ENCODE results near the gene PACSIN1.
A peak's percentile ranks its signal among the peaks of the same experiment; 100 is the strongest.

The PACSIN1 gene

GRCh38 chr6:34465531-34466241 is at the start of gene PACSIN1:
PACSIN1 (plus strand) TSS chr6:34466076; CDS start chr6:34526306, 60,230 bp downstream.
- no peak for DNase-seq (ENCODE audit: extremely low read depth in 1 of 2, low read depth in 1 of 2)

- DNase-seq (ENCODE audit: extremely low read depth in 1 of 2, low read depth in 1 of 2) = no peak
These were observed 49.0 kb upstream of the PACSIN1 start for GRCh38 chr6:34416877-34417371.

- DNase-seq (ENCODE audit: extremely low read depth in 1 of 2, low read depth in 1 of 2) = no peak
These were observed 47.5 kb upstream of the PACSIN1 start for GRCh38 chr6:34418367-34418766.

- DNase-seq (ENCODE audit: extremely low read depth in 1 of 2, low read depth in 1 of 2) = no peak
These were observed 42.6 kb upstream of the PACSIN1 start for GRCh38 chr6:34423254-34423653.

GRCh38 chr6:34424200-34425131 is 41.4 kb upstream of the PACSIN1 start:
- no peak for DNase-seq (ENCODE audit: extremely low read depth in 1 of 2, low read depth in 1 of 2)

- DNase-seq (ENCODE audit: extremely low read depth in 1 of 2, low read depth in 1 of 2) = no peak
These were observed 40.8 kb upstream of the PACSIN1 start for GRCh38 chr6:34425132-34425497.

- peak; percentile 70 to 84 for DNase-seq (ENCODE audit: extremely low read depth in 1 of 2, low read depth in 1 of 2)
These were observed 40.1 kb upstream of the PACSIN1 start, which contains the start of gene RPS10 for GRCh38 chr6:34425498-34426410. RPS10 (minus strand) TSS chr6:34426069; CDS start chr6:34425221, 848 bp downstream.

- no peak for DNase-seq (ENCODE audit: extremely low read depth in 1 of 2, low read depth in 1 of 2)
These were observed 30.0 kb upstream of the PACSIN1 start for GRCh38 chr6:34435916-34436315.

- no peak for DNase-seq (ENCODE audit: extremely low read depth in 1 of 2, low read depth in 1 of 2)
These were observed 28.9 kb upstream of the PACSIN1 start for GRCh38 chr6:34436803-34437643.

- no peak for DNase-seq (ENCODE audit: extremely low read depth in 1 of 2, low read depth in 1 of 2)
These were observed 28.3 kb upstream of the PACSIN1 start for GRCh38 chr6:34437644-34437970.

GRCh38 chr6:34438705-34439104 is 27.2 kb upstream of the PACSIN1 start:
- DNase-seq (ENCODE audit: extremely low read depth in 1 of 2, low read depth in 1 of 2) = no peak

- DNase-seq (ENCODE audit: extremely low read depth in 1 of 2, low read depth in 1 of 2) = no peak
These were observed 26.4 kb upstream of the PACSIN1 start for GRCh38 chr6:34439442-34439841.

GRCh38 chr6:34441526-34441925 is 24.4 kb upstream of the PACSIN1 start:
- DNase-seq (ENCODE audit: extremely low read depth in 1 of 2, low read depth in 1 of 2) = no peak

GRCh38 chr6:34445313-34445860 is 20.5 kb upstream of the PACSIN1 start:
- DNase-seq (ENCODE audit: extremely low read depth in 1 of 2, low read depth in 1 of 2) = no peak

GRCh38 chr6:34447386-34447785 is 18.5 kb upstream of the PACSIN1 start:
- DNase-seq (ENCODE audit: extremely low read depth in 1 of 2, low read depth in 1 of 2) = no peak

GRCh38 chr6:34447910-34448309 is 18.0 kb upstream of the PACSIN1 start:
- DNase-seq (ENCODE audit: extremely low read depth in 1 of 2, low read depth in 1 of 2) = no peak

GRCh38 chr6:34451192-34451591 is 14.7 kb upstream of the PACSIN1 start:
- DNase-seq (ENCODE audit: extremely low read depth in 1 of 2, low read depth in 1 of 2) = no peak

- no peak for DNase-seq (ENCODE audit: extremely low read depth in 1 of 2, low read depth in 1 of 2)
These were observed 10.0 kb upstream of the PACSIN1 start for GRCh38 chr6:34455831-34456230.

GRCh38 chr6:34457382-34457741 is 8.5 kb upstream of the PACSIN1 start:
- DNase-seq (ENCODE audit: extremely low read depth in 1 of 2, low read depth in 1 of 2) = no peak

Data from activated CD8-positive, alpha-beta memory T cell treated with anti-CD3 and anti-CD28 coated beads for 1 hour (primary cell).